GM11168 (cell line): ENCODE measurements around the gene HSCB.
"Not testable (repeated sequence)": the region's sequence is repeated elsewhere in the genome, so short reads cannot be mapped to it uniquely, and the experiment has no call there.

Experiments used
- in situ Hi-C: fragments of 300-500 bp; cut with MboI; formaldehyde crosslinking; loops from one replicate; pipeline ENCODE4 v1.12.0; 2022; ENCODE audit warnings: low sequenced_read_pairs; ENCODE audit not compliant: unreplicated experiment

HSCB gene, protein sequence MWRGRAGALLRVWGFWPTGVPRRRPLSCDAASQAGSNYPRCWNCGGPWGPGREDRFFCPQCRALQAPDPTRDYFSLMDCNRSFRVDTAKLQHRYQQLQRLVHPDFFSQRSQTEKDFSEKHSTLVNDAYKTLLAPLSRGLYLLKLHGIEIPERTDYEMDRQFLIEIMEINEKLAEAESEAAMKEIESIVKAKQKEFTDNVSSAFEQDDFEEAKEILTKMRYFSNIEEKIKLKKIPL

DNA sequence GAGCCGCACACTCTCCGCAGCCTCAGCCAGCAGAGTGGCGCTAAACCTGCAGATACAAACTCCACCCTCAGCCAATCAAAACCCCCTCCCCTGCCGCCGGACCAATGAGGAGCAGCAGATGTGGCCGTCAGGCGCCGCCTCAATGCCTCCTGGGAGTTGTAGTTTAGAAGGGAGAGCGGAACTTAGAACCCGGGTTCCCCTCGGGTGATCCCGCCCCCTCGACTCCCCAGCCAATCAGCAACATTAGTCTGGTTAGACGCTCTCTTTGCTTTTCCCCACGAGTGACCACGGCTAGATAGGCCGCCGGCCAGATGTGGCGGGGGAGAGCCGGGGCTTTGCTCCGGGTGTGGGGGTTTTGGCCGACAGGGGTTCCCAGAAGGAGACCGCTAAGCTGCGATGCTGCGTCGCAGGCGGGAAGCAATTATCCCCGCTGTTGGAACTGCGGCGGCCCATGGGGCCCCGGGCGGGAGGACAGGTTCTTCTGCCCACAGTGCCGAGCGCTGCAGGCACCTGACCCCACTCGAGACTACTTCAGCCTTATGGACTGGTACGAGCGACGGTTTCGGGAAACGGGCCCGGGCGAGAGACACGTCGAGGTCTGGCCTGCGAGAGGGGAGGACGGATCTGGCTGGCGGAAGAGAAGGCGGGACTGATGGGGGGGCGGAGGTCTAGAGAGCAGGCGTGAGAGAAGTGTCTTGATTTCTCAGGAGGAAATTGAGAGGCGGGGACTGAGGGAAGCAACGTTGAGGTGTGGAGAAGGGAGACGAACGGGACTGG lies at the start of gene HSCB, which contains the start of gene CHEK2:
Gene HSCB (plus strand): TSS at position 255 of the 777 bp plus-strand sequence. CDS start 57 bp downstream, at position 312.
Gene CHEK2 (minus strand): TSS at position 36 of the 777 bp plus-strand sequence. CDS start 7,099 bp downstream, outside the sequence.
- in situ Hi-C loops, result no loop called here

DNA sequence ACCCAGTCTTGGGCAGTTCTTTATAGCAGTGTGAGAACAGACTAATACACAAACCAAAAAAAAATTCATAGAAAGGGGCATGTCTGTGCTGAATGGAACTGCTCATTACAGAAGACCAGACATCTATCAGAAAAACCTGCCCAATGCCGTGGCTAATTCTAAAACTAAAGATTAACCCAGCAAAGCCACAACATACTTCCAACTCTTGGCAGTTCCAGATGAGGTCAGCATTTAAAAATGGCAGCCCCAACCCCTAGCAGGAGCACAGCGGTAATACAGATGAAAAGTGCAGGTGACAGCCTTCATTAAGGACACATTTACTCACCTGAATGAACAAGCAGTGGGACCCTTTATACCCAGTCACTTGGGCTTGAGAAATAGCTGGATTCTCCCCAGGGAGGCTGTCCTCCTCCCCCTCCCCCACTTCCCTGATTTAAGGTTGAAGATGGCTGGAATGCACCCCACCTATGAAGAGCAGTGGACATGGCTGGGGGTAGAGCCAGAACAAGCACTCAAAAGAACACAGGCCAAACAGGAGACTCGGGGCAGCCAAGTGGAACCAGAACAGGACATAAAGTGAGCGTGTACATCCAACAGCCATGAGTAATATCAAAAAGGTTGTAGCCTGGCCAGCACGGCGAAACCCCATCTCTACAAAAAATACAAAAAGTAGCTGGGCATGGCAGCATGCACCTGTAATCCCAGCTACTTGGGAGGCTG lies 48.6 kb upstream of the HSCB start:
- in situ Hi-C loops, result not testable (repeated sequence)

DNA sequence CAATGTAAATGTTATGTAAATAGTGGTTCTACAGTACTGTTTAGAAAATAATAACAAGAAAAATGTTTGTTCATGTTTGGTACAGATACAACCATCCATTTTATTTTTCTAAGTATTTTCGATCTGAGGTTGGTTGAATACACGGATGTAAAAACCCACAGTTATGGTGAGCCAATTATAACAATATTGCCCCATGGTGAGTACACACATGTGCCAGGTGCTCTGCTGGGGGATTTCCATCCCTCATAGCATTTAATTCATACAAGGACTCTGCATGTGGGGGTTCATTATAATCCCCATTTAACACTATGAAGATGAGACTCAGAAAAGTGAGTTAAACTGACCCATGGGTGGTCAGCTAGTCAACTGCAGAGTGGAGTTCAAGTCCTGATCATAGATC lies 38.9 kb upstream of the HSCB start:
- in situ Hi-C loops, result no loop called here

DNA sequence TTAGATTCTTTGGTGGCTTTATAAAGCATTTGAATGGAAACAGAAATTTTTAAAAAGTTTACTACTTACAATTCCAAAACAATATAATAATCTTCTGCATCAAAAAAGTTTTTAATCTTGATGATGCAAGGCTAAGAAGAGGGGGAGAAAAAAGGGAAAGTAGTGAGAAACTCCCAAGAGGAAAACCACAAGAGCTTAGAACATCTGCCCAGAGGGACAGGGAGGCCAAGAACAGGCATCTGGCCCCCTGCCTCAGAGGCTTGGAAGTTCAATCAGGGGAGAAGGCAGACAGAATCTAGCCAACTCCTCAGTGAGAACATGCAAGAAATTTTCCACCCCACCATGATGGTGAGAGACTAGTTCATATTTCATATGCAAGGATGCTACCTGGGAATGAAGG lies 38.4 kb upstream of the HSCB start:
- in situ Hi-C loops, result no loop called here

DNA sequence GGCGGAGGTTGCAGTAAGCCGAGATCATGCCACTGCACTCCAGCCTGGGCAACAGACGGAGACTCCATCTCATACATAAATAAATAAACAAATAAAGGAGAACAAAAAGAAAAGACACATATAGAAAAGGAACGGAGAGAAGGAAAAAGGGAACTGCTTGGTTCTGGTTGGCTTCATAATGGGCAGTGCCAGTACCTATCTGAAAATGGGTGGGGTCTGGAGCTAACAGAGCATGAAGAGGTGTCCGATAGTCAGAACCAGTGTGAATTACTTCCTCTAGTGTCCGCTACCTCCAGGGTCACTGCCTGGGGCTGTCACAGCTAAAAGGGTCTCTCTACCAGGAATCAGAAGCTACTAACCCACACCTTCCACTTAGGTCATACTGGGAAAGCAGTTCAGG lies 35.0 kb upstream of the HSCB start:
- in situ Hi-C loops, result no loop called here

DNA sequence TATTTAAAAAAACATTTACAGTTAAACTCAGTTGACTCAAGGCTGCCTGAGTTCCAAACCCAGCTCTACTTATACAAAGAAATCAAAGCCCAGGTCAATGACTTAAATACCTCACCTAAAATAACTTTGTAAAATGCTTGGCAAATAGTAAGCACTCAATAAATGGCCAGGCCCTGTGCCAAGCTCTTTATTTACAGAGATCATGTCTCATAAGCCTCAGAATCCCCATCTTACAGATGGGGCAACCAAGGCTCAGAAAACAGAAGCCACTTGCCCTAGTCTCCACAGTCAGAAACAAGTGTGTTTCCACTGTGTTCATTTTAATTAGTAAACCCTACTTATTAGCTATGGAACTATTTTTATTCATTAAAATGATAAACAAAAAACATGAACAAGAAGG lies 31.7 kb upstream of the HSCB start:
- in situ Hi-C loops, result no loop called here

DNA sequence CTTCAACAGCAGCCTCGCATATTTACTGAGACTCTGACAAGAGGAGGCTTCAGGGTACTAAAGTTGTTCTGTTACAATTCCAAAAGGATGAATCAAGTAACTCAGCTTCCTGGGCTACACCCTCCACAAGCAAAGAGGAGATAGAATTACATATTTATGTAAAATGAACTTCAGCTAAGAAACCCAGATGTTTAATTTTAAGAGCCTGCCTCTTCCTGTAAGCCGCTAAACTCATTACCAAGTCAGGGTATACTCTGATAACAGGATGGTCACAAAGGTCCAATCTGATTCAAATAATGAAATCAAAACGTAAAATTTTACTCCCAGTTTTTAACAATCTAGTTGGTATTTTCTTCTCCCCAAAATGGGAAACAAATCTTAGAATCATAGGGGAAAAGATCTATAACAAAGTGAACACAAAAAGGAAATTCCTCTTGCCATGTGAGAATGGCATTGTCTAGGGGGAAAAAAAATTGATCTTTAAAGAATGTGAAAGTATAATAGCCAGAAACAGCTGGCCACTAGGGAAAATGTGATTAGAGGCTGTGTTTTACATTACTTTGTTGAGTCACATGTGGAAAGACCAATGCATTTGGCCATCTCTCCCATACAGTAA lies 31.2 kb upstream of the HSCB start:
- in situ Hi-C loops, result no loop called here

DNA sequence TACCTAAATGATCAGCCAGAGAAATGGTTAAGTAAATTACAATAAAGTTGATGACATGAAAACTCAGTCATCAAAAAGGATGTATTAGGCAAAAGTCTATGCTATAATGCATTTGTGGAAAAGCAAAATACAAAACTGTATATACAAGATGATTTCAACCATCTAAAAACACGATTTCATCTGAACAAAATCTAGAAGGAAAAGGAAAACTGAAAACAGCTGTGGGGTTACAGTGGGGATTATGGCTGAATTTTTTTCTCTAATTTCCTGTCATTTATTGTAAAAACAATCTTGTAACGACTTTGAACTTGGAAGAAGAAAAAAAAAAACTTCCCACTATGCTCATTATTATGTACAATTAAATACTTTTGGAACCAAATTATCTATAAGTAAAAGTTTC lies 30.5 kb upstream of the HSCB start:
- in situ Hi-C loops, result no loop called here

DNA sequence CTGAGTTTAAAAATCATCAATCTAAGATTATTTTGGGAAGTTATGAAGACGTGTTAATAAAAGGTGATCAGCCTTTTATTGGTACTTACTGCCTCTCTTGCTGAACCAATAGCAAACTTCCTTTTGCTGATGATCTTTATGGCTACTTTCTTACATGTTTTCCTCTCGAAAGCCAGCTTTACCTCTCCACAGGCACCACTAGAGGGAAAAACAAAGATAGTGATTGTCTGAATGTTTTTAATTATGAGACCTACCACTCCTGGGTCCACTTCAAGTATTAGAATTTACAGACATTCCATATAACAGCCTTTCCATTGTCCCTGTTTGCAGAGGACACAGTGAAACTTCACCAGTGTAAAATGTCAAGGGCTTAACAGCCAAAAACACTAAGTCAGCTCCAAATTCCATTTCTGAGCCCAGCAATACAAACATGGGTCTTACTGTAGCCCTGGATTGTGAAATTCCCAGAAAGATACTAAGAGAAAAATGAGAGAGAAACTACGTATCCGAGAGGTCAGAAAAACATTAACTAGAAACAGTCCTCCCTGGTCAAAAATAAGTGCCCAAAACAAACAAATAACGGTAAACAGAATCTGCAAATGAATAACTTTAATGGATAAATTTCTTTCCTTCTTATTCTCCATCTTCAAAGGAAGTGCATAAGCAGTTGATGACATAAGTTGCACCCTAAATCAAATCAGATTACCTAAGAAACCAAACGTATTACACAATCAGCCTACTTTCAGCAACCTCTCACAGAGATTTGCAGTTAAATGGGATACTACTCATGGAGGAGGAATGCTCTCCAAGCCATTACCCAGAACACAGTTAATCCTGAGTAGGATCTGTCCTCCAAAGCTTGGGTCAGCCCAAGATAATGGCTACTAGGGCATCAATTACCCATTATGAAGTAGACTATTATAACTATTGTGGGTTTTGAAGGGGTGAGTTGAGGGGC lies 29.7 kb upstream of the HSCB start:
- in situ Hi-C loops, result no loop called here

DNA sequence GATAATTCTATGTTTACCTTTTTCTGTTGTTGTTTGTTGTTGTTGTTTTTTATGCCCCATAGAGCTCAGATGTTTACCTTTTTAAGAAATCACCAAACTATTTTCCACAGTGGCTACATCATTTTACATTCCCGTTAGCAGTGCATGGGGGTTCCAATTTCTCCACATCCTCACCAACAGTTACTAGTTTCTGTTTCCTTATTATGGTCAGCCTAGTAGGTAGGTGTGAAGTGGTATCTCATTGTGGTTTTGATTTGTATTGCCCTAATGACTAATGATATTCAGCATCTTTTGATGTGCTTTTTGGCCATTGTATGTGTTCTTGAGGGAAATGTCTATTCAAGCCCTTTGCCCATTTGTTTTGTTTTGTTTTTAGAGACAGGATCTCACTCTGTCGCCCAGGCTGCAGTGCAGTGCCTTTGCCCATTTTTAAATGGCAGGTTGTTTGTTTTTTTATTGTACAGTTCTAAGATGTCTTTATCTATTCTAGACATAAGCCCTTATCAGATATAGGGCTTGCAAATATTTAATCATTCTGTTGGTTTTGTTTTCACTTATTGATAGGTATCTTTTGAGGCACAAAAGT lies 27.7 kb upstream of the HSCB start:
- in situ Hi-C loops, result no loop called here

DNA sequence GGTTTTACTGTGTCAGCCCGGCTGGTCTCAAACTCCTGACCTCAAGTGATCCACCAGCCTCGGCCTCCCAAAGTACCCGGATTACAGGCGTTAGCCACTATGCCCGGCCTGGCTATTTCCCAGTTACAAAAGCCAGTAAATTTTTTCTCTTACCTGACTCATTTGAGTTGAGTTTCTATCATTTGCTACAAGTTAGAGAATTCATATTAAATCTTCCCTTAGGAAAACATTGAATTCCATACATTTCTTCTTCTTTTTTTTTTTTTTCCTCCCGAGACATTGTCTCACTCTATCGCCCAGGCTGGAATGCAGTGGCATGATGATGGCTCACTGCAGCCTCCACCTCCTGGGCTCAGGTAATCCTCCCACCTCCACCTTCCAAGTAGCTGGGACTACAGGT lies 26.2 kb upstream of the HSCB start:
- in situ Hi-C loops, result no loop called here

DNA sequence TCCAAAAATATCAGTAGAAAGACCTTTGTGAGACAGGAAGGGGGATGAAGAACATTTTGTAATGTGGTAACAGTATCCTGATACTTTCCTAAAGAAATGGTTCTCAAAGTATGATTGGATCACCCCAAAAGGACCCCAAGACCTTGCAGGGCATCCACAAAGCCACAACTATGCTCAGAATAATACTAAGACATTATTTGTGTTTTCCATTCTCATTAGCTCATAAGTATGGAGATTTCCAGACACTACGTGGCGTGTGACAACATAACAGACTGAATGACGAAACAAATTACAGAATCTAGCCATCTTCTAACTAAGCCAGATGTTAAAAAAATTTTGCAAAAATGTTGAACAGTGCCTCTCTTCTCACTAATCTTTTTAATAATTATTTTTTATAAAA lies 25.2 kb upstream of the HSCB start:
- in situ Hi-C loops, result no loop called here

DNA sequence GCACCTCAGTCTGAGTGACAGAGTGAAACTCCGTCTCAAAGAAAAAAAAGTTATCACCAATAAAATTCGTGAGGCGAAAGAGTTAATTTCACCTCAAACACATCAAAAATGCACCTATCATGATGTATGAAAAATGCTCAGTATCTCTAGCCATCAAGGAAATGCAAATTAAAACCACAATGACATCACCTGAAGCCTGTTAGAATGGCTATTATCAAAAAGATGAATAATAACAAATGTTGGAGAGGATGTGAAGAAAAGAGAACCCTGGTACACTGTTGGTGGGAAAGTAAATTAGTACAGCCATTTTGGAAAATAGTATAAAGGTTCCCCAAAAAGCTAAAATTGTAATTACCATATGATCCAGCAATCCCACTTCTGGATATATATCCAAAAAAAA lies 23.8 kb upstream of the HSCB start:
- in situ Hi-C loops, result no loop called here

DNA sequence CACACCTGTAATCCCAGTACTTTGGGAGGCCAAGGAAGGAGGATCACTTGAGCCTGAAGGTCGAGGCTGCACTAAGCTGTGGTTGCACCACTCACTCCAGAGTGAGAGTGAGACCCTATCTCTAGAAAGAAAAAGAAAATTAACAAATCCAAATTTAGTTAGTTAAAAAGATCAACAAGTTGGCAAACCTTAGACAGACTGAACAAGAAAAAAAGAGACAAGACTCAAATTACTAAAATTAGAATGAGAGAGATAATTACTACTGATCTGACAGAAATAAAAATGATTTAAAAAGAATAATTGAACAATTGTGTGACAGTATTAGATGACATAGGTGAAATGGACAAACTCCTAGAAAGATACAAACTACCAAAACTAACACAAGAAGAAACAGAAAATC lies 13.8 kb upstream of the HSCB start:
- in situ Hi-C loops, result no loop called here

DNA sequence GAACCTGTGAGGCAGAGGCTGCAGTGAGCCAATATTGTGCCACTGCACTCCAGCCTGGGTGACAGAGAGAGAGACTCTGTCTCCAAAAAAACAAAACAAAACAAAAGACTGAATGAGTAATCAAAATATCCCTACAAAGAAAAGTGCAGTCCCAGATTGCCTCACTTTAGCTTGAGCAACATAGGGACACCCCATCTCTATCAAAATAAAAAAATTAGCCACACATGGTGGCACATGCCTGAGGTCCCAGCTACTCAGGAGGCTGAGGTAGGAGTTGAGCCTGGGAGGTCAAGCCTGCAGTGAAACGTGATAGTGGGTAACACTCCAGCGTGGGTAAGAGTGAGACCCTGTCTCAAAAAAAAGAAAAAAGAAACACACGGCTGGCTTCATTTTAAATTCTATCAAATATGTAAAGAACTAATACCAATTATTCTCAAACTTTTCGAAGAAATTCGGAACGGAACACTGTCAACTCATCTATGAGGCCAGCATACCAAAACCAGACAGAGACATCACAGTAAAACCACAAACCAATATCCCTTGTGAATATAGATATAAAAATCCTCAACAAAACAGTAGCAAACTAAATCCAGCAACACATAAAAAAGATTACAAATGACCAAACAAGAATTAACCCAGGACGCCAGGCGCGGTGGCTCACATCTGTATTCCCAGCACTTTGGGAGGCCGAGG lies 13.1 kb upstream of the HSCB start:
- in situ Hi-C loops, result no loop called here

DNA sequence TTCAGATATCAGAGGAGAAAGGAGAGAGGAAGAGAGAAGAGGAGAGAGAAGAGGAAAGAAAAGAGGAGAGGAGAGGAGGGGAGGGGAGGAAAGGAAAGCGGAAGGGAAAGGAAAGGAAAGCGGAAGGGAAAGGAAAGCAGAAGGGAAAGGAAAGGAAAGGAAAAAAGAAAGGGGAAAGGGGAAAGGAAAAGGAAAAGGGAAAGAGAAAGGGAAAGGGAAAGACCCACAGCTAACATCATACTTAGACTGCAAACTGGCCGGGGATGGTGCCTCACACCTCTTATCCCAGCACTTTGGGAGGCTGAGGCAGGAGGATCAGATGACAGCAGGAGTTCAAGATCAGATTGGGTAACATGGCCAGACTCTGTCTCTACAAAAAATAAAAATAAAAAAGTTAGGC lies 11.7 kb upstream of the HSCB start:
- in situ Hi-C loops, result no loop called here

DNA sequence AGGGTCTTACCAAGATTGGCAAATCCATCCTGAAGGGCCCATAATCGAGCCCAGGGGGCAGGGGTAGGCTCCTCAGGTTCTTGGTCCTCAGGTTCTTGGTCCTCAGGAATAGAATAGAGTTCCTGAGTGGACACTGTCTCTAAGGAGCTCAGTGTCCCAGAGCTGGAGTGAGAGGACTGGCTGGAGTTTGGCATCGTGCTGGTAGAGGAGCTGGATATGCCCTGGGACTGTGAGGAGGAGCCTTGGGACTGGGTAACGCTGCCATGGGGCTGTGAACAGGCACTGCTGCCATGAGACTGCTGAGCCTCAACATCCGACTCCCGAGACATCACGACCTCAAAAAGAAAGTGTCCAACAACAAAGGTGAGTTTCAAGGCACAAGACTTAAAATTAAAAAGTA lies 7.4 kb upstream of the HSCB start:
- in situ Hi-C loops, result no loop called here

DNA sequence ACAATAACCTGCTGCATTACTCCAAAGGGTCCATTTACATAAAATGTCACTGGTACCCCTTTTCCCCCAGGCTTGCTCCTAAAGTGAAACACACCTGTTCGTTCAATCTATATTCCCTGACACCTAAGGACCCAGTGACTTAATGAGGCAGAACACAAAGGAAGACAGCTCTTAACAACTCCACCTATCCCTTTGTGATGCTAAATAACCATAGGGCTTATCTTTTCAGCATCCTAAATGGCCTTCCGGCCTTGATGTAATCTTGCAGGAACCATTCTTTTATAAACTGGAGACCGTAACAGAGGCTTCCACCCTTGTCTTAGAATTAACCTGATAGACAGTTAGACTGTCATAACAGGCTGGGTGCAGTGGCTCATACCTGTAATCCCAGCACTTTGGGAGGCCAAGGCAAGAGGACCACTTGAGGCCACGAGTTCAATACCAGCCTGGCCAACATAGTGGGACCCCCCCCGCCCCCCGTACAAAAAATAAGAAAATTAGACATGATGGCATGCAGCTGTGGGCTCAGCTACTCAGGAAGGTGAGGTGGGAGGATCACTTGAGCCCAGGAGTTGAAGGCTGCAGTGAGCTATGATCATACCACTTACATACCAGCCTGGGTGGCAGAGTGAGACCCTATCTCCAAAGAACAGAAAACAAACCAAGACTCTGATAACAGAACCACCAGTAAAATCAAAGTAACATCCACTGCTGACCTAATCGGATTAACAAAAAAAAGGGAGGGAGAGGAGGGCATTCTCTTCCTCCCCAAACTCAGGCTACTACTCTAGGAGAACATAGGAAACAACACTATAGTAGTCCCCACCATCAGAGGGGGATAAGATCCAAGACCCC lies 5.3 kb upstream of the HSCB start:
- in situ Hi-C loops, result no loop called here
